Liver (tissue), 9 donors: ENCODE measurements around the gene TMPRSS6. TPM values are rescaled to one million over a fixed set of nuclear protein-coding genes. Genes with fewer than 3 reads are reported as not detected.
A peak's percentile ranks its signal among the peaks of the same experiment; 100 is the strongest.

ENCODE experiments used
- DNase-seq: peaks from one replicate; pipeline ENCODE4 v3.0.0-alpha.2; 2017; ENCODE audit warnings: low spot score
- H3K27ac ChIP-seq, 2 donors: one replicate each; pipeline ENCODE4 v1.7.0; 2013; ENCODE audit warnings: inconsistent platforms in 2 of 2, low read length in 2 of 2, control low read depth in 1 of 2, low read depth in 1 of 2, mild to moderate bottlenecking in 1 of 2
- H3K27me3 ChIP-seq, 4 donors: one replicate each; pipeline versions ENCODE4 v1.6.1 to v1.7.0; 2013; ENCODE audit warnings: low read length in 3 of 4, inconsistent platforms in 1 of 4, mild to moderate bottlenecking in 1 of 4, moderate library complexity in 1 of 4; ENCODE audit not compliant: control insufficient read depth in 4 of 4, insufficient read depth in 4 of 4
- H3K36me3 ChIP-seq, 4 donors: one replicate each; pipeline versions ENCODE4 v1.6.1 to v1.7.0; 2013; ENCODE audit warnings: low read length in 3 of 4, mild to moderate bottlenecking in 3 of 4, low read depth in 1 of 4, moderate library complexity in 1 of 4; ENCODE audit not compliant: control insufficient read depth in 4 of 4, insufficient read depth in 3 of 4
- H3K4me1 ChIP-seq, 4 donors: one replicate each; pipeline versions ENCODE4 v1.6.1 to v1.7.0; 2013; ENCODE audit warnings: low read length in 3 of 4, mild to moderate bottlenecking in 3 of 4, moderate library complexity in 1 of 4; ENCODE audit not compliant: control insufficient read depth in 4 of 4, insufficient read depth in 4 of 4
- H3K4me3 ChIP-seq, 3 donors: one replicate each; pipeline versions ENCODE4 v1.6.1 to v1.7.0; 2013; ENCODE audit warnings: low read length in 3 of 3, control low read depth in 1 of 3, low read depth in 1 of 3, mild to moderate bottlenecking in 1 of 3
- H3K9ac ChIP-seq, 2 donors: one replicate each; pipeline ENCODE4 v1.7.0; 2013; ENCODE audit warnings: low read length in 2 of 2, mild to moderate bottlenecking in 2 of 2, moderate library complexity in 2 of 2, control low read depth in 1 of 2, low read depth in 1 of 2
- H3K9me3 ChIP-seq, 4 donors: one replicate each; pipeline versions ENCODE4 v1.6.1 to v1.7.0; 2013; ENCODE audit warnings: low read length in 3 of 4; ENCODE audit not compliant: control insufficient read depth in 4 of 4
- EGR1 ChIP-seq, 2 donors: IDR thresholded peaks; 2 replicates each; pipeline ENCODE4 v1.6.1; 2016 to 2018; ENCODE audit warnings: antibody characterized with exemption in 2 of 2, low read depth in 2 of 2
- FOXA1 ChIP-seq: IDR thresholded peaks from 2 replicates; pipeline ENCODE4 v1.6.1; 2016; ENCODE audit warnings: antibody characterized with exemption
- FOXA2 ChIP-seq: IDR thresholded peaks from 2 replicates; pipeline ENCODE4 v1.6.1; 2016; ENCODE audit warnings: antibody characterized with exemption
- GABPA ChIP-seq, 2 donors: IDR thresholded peaks in 1 of 2; conservative IDR thresholded peaks in 1 of 2; 2 replicates each; pipeline ENCODE4 v1.6.1; 2016; ENCODE audit warnings: antibody characterized with exemption in 2 of 2, mild to moderate bottlenecking in 1 of 2, moderate library complexity in 1 of 2
- HNF4A ChIP-seq, 2 donors: conservative IDR thresholded peaks; 2 replicates each; pipeline ENCODE4 v1.6.1; 2016; ENCODE audit warnings: antibody characterized with exemption in 2 of 2, mild to moderate bottlenecking in 2 of 2
- HNF4G ChIP-seq: IDR thresholded peaks from 2 replicates; pipeline ENCODE4 v1.6.1; 2016; ENCODE audit warnings: antibody characterized with exemption
- JUND ChIP-seq, 2 donors: IDR thresholded peaks; 2 replicates each; pipeline ENCODE4 v1.6.1; 2016; ENCODE audit warnings: antibody characterized with exemption in 2 of 2
- NR2F2 ChIP-seq: IDR thresholded peaks from 2 replicates; pipeline ENCODE4 v1.6.1; 2016; ENCODE audit warnings: antibody characterized with exemption
- RAD21 ChIP-seq, 2 donors: IDR thresholded peaks; 2 replicates each; pipeline ENCODE4 v1.6.1; 2016; ENCODE audit warnings: antibody characterized with exemption in 2 of 2, mild to moderate bottlenecking in 2 of 2
- RXRA ChIP-seq, 2 donors: IDR thresholded peaks; 2 replicates each; pipeline ENCODE4 v1.6.1; 2017 to 2018; ENCODE audit warnings: antibody characterized with exemption in 2 of 2, mild to moderate bottlenecking in 1 of 2
- SP1 ChIP-seq: IDR thresholded peaks from 2 replicates; pipeline ENCODE4 v1.6.1; 2018; ENCODE audit warnings: antibody characterized with exemption, mild to moderate bottlenecking
- TAF1 ChIP-seq: conservative IDR thresholded peaks from 2 replicates; pipeline ENCODE4 v1.6.1; 2016; ENCODE audit warnings: antibody characterized with exemption, mild to moderate bottlenecking
- YY1 ChIP-seq: IDR thresholded peaks from 2 replicates; pipeline ENCODE4 v1.6.1; 2016; ENCODE audit warnings: antibody characterized with exemption, mild to moderate bottlenecking
- WGBS: extraction: QIAGEN DNeasy Blood & Tissue Kit; methylation state at CpG from one replicate; pipeline ENCODE4 v1.1.7; 2013; 5-methylcytosine and 5-hydroxymethylcytosine counted together
- polyA plus RNA-seq, 2 donors: library from polyadenylated mRNA; stranded (reverse) in 1 of 2; unstranded in 1 of 2; fragments of 200-250 nt in 1 of 2; fragments of >200 nt in 1 of 2; fragmentation: Nextera tagmentation in 1 of 2; extraction: Ambion mirVana in 1 of 2; gene quantifications; one replicate each; pipeline versions ENCODE4 v1.2.1 to v1.2.3, GENCODE V29; 2013 to 2015
- total RNA-seq, 2 donors: library from RNA; depleted of rRNA; stranded (reverse); fragments of >200 nt; gene quantifications; one replicate each; pipeline ENCODE4 v1.2.3, GENCODE V29; 2014
- TF ChIP-seq, protein P1 (sequence below): IDR thresholded peaks from 2 replicates; pipeline ENCODE4 v1.6.1; 2016; ENCODE audit warnings: antibody characterized with exemption
- TF ChIP-seq, protein P2 (sequence below): IDR thresholded peaks from 2 replicates; pipeline ENCODE4 v1.6.1; 2016; ENCODE audit warnings: antibody characterized with exemption, mild to moderate bottlenecking
- TF ChIP-seq, protein P3 (sequence below): IDR thresholded peaks from 2 replicates; pipeline ENCODE4 v1.6.1; 2016; ENCODE audit warnings: antibody characterized with exemption
- TF ChIP-seq, protein P4 (sequence below): fragments of 150-350 bp; IDR thresholded peaks from 2 replicates; pipeline ENCODE4 v1.5.1; 2017; ENCODE audit warnings: improper control_type of control experiment, low read depth, low read length; ENCODE audit not compliant: missing input control
- TF ChIP-seq, protein P5 (sequence below): IDR thresholded peaks from 2 replicates; pipeline ENCODE4 v1.6.1; 2016; ENCODE audit warnings: antibody characterized with exemption
- donor health status: healthy.
- donor health status: healthy.
- donor health status: healthy.
- donor health status: healthy.
- donor health status: healthy.

The TMPRSS6 gene
- total and polyA plus RNA-seq, 4 donors = 12.6 to 47.1 (median 39.9) TPM

DNA sequence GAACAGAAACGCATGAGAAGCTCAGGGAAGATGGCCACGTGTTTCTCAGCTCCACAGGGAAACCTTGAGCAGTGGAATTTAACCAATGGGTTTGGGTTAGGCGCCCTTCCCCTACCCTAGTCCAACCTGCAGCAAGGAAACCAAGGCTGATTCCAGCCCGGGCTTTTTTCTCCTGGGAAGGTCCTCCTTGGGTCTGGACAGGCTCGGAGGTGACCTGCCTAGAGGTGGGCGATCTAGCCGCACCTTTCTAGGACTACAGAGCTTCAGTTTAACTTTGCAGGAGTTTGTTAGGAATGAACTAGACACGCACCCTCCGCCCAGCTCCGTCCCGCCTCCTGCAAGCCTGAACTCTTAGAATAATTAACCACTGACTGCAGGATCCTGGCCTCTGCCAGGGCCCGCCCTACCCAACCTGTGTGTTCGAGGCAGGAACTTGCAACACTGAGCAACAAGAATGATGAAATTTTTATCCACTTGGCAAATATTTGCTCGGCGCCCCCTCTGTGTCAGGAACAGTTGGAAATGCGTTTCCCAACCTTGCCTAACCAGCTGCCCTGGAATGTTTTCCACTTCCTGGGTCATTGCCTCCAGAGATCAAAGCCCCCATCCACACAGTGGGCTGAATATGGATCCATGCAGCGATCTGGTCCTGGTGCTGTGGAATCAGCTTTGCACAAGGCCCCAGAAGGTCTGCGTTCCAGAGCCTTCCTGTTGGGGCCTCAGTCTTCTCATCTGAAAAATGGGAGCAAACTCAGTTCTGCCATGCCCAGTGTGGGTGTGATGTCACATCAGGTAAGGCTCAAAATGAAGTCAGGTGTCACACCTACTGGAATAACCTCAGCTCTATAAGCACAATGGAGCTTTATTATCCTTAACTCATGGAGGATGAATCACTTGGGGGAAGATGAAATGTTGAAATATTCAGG lies 76.7 kb downstream of the TMPRSS6 start:
- H3K27ac ChIP-seq = peak overlapping the region; percentile 91 to 92
- H3K9me3 ChIP-seq = no peaks in the 10 kb centered on the region
- peaks cover 7 to 76% (median 66%) of the 10 kb centered on the region in 4 donors for H3K4me1 ChIP-seq
- peak overlapping the region; percentile 40 to 85 for H3K9ac ChIP-seq
- peak; percentile 66 for DNase-seq
- TF ChIP-seq RAD21 (IDR thresholded peaks at IDR 0.05) = peak; percentile 31 to 45
- TF ChIP-seq TAF1 = peak; percentile 85
- TF ChIP-seq, protein P1, sequence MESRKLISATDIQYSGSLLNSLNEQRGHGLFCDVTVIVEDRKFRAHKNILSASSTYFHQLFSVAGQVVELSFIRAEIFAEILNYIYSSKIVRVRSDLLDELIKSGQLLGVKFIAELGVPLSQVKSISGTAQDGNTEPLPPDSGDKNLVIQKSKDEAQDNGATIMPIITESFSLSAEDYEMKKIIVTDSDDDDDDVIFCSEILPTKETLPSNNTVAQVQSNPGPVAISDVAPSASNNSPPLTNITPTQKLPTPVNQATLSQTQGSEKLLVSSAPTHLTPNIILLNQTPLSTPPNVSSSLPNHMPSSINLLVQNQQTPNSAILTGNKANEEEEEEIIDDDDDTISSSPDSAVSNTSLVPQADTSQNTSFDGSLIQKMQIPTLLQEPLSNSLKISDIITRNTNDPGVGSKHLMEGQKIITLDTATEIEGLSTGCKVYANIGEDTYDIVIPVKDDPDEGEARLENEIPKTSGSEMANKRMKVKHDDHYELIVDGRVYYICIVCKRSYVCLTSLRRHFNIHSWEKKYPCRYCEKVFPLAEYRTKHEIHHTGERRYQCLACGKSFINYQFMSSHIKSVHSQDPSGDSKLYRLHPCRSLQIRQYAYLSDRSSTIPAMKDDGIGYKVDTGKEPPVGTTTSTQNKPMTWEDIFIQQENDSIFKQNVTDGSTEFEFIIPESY = peak; percentile 93
- TF ChIP-seq, protein P2, sequence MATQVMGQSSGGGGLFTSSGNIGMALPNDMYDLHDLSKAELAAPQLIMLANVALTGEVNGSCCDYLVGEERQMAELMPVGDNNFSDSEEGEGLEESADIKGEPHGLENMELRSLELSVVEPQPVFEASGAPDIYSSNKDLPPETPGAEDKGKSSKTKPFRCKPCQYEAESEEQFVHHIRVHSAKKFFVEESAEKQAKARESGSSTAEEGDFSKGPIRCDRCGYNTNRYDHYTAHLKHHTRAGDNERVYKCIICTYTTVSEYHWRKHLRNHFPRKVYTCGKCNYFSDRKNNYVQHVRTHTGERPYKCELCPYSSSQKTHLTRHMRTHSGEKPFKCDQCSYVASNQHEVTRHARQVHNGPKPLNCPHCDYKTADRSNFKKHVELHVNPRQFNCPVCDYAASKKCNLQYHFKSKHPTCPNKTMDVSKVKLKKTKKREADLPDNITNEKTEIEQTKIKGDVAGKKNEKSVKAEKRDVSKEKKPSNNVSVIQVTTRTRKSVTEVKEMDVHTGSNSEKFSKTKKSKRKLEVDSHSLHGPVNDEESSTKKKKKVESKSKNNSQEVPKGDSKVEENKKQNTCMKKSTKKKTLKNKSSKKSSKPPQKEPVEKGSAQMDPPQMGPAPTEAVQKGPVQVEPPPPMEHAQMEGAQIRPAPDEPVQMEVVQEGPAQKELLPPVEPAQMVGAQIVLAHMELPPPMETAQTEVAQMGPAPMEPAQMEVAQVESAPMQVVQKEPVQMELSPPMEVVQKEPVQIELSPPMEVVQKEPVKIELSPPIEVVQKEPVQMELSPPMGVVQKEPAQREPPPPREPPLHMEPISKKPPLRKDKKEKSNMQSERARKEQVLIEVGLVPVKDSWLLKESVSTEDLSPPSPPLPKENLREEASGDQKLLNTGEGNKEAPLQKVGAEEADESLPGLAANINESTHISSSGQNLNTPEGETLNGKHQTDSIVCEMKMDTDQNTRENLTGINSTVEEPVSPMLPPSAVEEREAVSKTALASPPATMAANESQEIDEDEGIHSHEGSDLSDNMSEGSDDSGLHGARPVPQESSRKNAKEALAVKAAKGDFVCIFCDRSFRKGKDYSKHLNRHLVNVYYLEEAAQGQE = peak; percentile 80
- TF ChIP-seq NR2F2 = peak; percentile 85
- TF ChIP-seq, protein P3, sequence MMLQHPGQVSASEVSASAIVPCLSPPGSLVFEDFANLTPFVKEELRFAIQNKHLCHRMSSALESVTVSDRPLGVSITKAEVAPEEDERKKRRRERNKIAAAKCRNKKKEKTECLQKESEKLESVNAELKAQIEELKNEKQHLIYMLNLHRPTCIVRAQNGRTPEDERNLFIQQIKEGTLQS = peak; percentile 96
- peak; percentile 72 for TF ChIP-seq FOXA2
- TF ChIP-seq HNF4A (conservative IDR thresholded peaks at IDR 0.05) = peak; percentile 91 to 95
- TF ChIP-seq, protein P4, sequence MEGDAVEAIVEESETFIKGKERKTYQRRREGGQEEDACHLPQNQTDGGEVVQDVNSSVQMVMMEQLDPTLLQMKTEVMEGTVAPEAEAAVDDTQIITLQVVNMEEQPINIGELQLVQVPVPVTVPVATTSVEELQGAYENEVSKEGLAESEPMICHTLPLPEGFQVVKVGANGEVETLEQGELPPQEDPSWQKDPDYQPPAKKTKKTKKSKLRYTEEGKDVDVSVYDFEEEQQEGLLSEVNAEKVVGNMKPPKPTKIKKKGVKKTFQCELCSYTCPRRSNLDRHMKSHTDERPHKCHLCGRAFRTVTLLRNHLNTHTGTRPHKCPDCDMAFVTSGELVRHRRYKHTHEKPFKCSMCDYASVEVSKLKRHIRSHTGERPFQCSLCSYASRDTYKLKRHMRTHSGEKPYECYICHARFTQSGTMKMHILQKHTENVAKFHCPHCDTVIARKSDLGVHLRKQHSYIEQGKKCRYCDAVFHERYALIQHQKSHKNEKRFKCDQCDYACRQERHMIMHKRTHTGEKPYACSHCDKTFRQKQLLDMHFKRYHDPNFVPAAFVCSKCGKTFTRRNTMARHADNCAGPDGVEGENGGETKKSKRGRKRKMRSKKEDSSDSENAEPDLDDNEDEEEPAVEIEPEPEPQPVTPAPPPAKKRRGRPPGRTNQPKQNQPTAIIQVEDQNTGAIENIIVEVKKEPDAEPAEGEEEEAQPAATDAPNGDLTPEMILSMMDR = no peak
- TF ChIP-seq RXRA (IDR thresholded peaks at IDR 0.05) = peak; percentile 98
- TF ChIP-seq SP1 = peak; percentile 95
- TF ChIP-seq YY1 = no peak
- TF ChIP-seq HNF4G = peak; percentile 70
- TF ChIP-seq, protein P5, sequence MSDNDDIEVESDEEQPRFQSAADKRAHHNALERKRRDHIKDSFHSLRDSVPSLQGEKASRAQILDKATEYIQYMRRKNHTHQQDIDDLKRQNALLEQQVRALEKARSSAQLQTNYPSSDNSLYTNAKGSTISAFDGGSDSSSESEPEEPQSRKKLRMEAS = peak; percentile 98
- peak; percentile 48 to 77 for TF ChIP-seq GABPA (IDR thresholded peaks at IDR 0.05 in 1 of 2, conservative IDR thresholded peaks at IDR 0.05 in 1 of 2)
- peak; percentile 62 to 86 for TF ChIP-seq JUND (IDR thresholded peaks at IDR 0.05)
- TF ChIP-seq EGR1 (IDR thresholded peaks at IDR 0.05; ENCODE audit: low read depth in 2 of 2) = peak; percentile 93 to 95
- peak; percentile 76 for TF ChIP-seq FOXA1
- peaks cover 2 to 15% (median 9%) of the 10 kb centered on the region in 4 donors for H3K36me3 ChIP-seq
- H3K27me3 ChIP-seq = no peaks in the 10 kb centered on the region
- peak overlapping the region; percentile 49 to 66 (median 54) for H3K4me3 ChIP-seq
- WGBS = 20% methylated on average over 18 of the region's 18 CpGs
